Measurements from ENCODE around the gene BSN.
A peak's percentile ranks its signal among the peaks of the same experiment; 100 is the strongest.

Gene BSN

GRCh38 chr3:49553692-49554632 is at the start of gene BSN:
BSN (plus strand) TSS chr3:49554477; CDS start chr3:49554603, 126 bp downstream.
- DNase-seq (ENCODE audit: low read depth) = peak; percentile 69

- no peak for DNase-seq (ENCODE audit: low read depth)
These were observed 47.4 kb upstream of the BSN start for GRCh38 chr3:49506906-49507305.

- DNase-seq (ENCODE audit: low read depth) = no peak
These were observed 45.2 kb upstream of the BSN start for GRCh38 chr3:49509028-49509561.

- no peak for DNase-seq (ENCODE audit: low read depth)
These were observed 42.6 kb upstream of the BSN start for GRCh38 chr3:49511639-49512038.

GRCh38 chr3:49512781-49513355 is 41.4 kb upstream of the BSN start:
- no peak for DNase-seq (ENCODE audit: low read depth)

GRCh38 chr3:49513494-49514124 is 40.7 kb upstream of the BSN start:
- DNase-seq (ENCODE audit: low read depth) = no peak

- DNase-seq (ENCODE audit: low read depth) = no peak
These were observed 36.3 kb upstream of the BSN start for GRCh38 chr3:49518016-49518415.

GRCh38 chr3:49518441-49518840 is 35.8 kb upstream of the BSN start:
- DNase-seq (ENCODE audit: low read depth) = no peak

- DNase-seq (ENCODE audit: low read depth) = no peak
These were observed 35.0 kb upstream of the BSN start for GRCh38 chr3:49519296-49519695.

GRCh38 chr3:49519916-49520385 is 34.3 kb upstream of the BSN start:
- no peak for DNase-seq (ENCODE audit: low read depth)

GRCh38 chr3:49523756-49524747 is 30.2 kb upstream of the BSN start:
- no peak for DNase-seq (ENCODE audit: low read depth)

GRCh38 chr3:49529567-49529966 is 24.7 kb upstream of the BSN start:
- no peak for DNase-seq (ENCODE audit: low read depth)

- no peak for DNase-seq (ENCODE audit: low read depth)
These were observed 24.0 kb upstream of the BSN start for GRCh38 chr3:49530231-49530630.

- no peak for DNase-seq (ENCODE audit: low read depth)
These were observed 23.6 kb upstream of the BSN start for GRCh38 chr3:49530701-49531100.

GRCh38 chr3:49531218-49531617 is 23.1 kb upstream of the BSN start:
- DNase-seq (ENCODE audit: low read depth) = no peak

- DNase-seq (ENCODE audit: low read depth) = no peak
These were observed 22.6 kb upstream of the BSN start for GRCh38 chr3:49531715-49532114.

- DNase-seq (ENCODE audit: low read depth) = no peak
These were observed 21.2 kb upstream of the BSN start for GRCh38 chr3:49533031-49533430.

- no peak for DNase-seq (ENCODE audit: low read depth)
These were observed 20.3 kb upstream of the BSN start for GRCh38 chr3:49533786-49534519.

- no peak for DNase-seq (ENCODE audit: low read depth)
These were observed 19.5 kb upstream of the BSN start for GRCh38 chr3:49534581-49535441.

Measured in T-helper 22 cell (primary cell).